B cell (primary cell): Measurements from ENCODE around the gene SNTB2. TPM values are rescaled to one million over a fixed set of nuclear protein-coding genes. Genes with fewer than 3 reads are reported as not detected.

Experiments used
- ATAC-seq: fragments of 200-7000 bp; cut with Tn5 transposase; one replicate; pipeline ENCODE4 v1.10.0; 2021; ENCODE audit warnings: low read depth, mild to moderate bottlenecking, moderate number of reproducible peaks, moderate library complexity
- CTCF ChIA-PET: fragments of 350-600 bp; sonication (Branson Sonifier 250); formaldehyde crosslinking; loops from one replicate; lab custom pipeline; 2021; ENCODE audit warnings: antibody characterized with exemption, inconsistent platforms; lab: Charles Lee
- POLR2A ChIA-PET: fragments of 350-600 bp; sonication (Branson Sonifier 250); formaldehyde crosslinking; loops from one replicate; lab custom pipeline; 2021; ENCODE audit warnings: antibody characterized with exemption; lab: Charles Lee
- DNase-seq: peaks from one replicate; pipeline ENCODE4 v3.0.0; 2013
- H2AFZ ChIP-seq: 2 replicates; pipeline ENCODE4 v1.6.1; 2012; ENCODE audit warnings: mild to moderate bottlenecking, low read depth, low read length; ENCODE audit not compliant: insufficient read depth, poor library complexity, severe bottlenecking
- H3K27ac ChIP-seq, 2 donors: 1 replicate in 1 of 2; 2 replicates in 1 of 2; pipeline ENCODE4 v1.5.1; 2012 to 2013; ENCODE audit warnings: low read length in 2 of 2, mild to moderate bottlenecking in 2 of 2, moderate library complexity in 1 of 2
- H3K27me3 ChIP-seq, 4 experiments: fragments of 200-600 bp in 1 of 4; sonication (generic) in 1 of 4; replicated peaks in 1 of 4; 1 replicate in 2 of 4; 2 replicates in 2 of 4; pipeline versions ENCODE4 v1.6.1 to v1.7.0; 2013 to 2016; ENCODE audit warnings: low read length in 3 of 4, mild to moderate bottlenecking in 2 of 4, mixed read lengths in 1 of 4, moderate library complexity in 1 of 4; ENCODE audit not compliant: insufficient read depth in 4 of 4, control insufficient read depth in 3 of 4; ENCODE audit errors: control extremely low read depth in 1 of 4
- H3K36me3 ChIP-seq, 2 experiments: replicated peaks in 1 of 2; 1 replicate in 1 of 2; 2 replicates in 1 of 2; pipeline versions ENCODE4 v1.6.1 to v1.7.1; 2013; ENCODE audit warnings: low read length in 1 of 2; ENCODE audit not compliant: insufficient read depth in 2 of 2, control insufficient read depth in 1 of 2; ENCODE audit errors: control extremely low read depth in 1 of 2, extremely low read depth in 1 of 2
- H3K4me1 ChIP-seq, 2 donors: fragments of 200-600 bp in 1 of 2; sonication (generic) in 1 of 2; 1 replicate in 1 of 2; 2 replicates in 1 of 2; pipeline versions ENCODE4 v1.5.1 to v1.6.1; 2013 to 2017; ENCODE audit warnings: low read length in 2 of 2; ENCODE audit not compliant: control insufficient read depth in 2 of 2, insufficient read depth in 2 of 2
- H3K4me2 ChIP-seq: replicated peaks from 2 replicates; pipeline ENCODE3; 2012; ENCODE audit warnings: mild to moderate bottlenecking, low read depth, low read length; ENCODE audit not compliant: poor library complexity, severe bottlenecking
- H3K4me3 ChIP-seq, 5 experiments: fragments of 200-600 bp in 1 of 5; sonication (generic) in 1 of 5; 1 replicate in 3 of 5; 2 replicates in 2 of 5; pipeline versions ENCODE4 v1.5.1 to v1.7.0; 2011 to 2016; ENCODE audit warnings: low read length in 4 of 5, mild to moderate bottlenecking in 4 of 5, low read depth in 2 of 5, control low read depth in 1 of 5, moderate library complexity in 1 of 5; ENCODE audit not compliant: insufficient read depth in 1 of 5; ENCODE audit errors: control extremely low read depth in 1 of 5, extremely low read depth in 1 of 5
- H3K79me2 ChIP-seq: fragments of 200-600 bp; sonication (generic); one replicate; pipeline ENCODE4 v1.6.0; 2016; ENCODE audit warnings: low read length; ENCODE audit not compliant: control insufficient read depth, insufficient read depth
- H3K9ac ChIP-seq: fragments of 200-600 bp; sonication (generic); 2 replicates; pipeline ENCODE4 v1.6.1; 2017; ENCODE audit warnings: mild to moderate bottlenecking, low read length, moderate library complexity
- H3K9me3 ChIP-seq, 3 donors: one replicate each; pipeline versions ENCODE4 v1.6.1 to v1.7.1; 2013; ENCODE audit warnings: low read length in 2 of 3; ENCODE audit not compliant: control insufficient read depth in 2 of 3, insufficient read depth in 1 of 3; ENCODE audit errors: control extremely low read depth in 1 of 3
- H4K20me1 ChIP-seq: 2 replicates; pipeline ENCODE4 v1.6.0; 2012; ENCODE audit warnings: mild to moderate bottlenecking, low read length; ENCODE audit not compliant: insufficient read depth, control insufficient read depth, poor library complexity, severe bottlenecking
- H3K27ac Mint-ChIP-seq: one replicate; pipeline ENCODE4 v1.8.0; 2021; ENCODE audit warnings: mixed read lengths
- H3K27me3 Mint-ChIP-seq: one replicate; pipeline ENCODE4 v1.8.0; 2021; ENCODE audit warnings: mixed read lengths
- H3K4me1 Mint-ChIP-seq: one replicate; pipeline ENCODE4 v1.8.0; 2021; ENCODE audit warnings: mixed read lengths
- H3K4me3 Mint-ChIP-seq: one replicate; pipeline ENCODE4 v1.8.0; 2021; ENCODE audit warnings: mixed read lengths
- H3K9me3 Mint-ChIP-seq: one replicate; pipeline ENCODE4 v1.8.0; 2022; ENCODE audit warnings: mixed read lengths; ENCODE audit not compliant: insufficient read depth
- CTCF ChIP-seq: fragments of 200-600 bp; IDR thresholded peaks from one replicate; pipeline ENCODE4 v1.8.0; 2022; ENCODE audit warnings: antibody characterized with exemption, mild to moderate bottlenecking
- EZH2 ChIP-seq: IDR thresholded peaks from 2 replicates; pipeline ENCODE4 v1.6.1; 2012; ENCODE audit warnings: borderline replicate concordance, low read depth, mild to moderate bottlenecking, moderate library complexity, low read length; ENCODE audit not compliant: insufficient read depth, poor library complexity, severe bottlenecking
- WGBS: methylation state at CpG from one replicate; pipeline ENCODE4 v1.1.5; 2013; ENCODE audit warnings: missing lambda C conversion rate; ENCODE audit not compliant: insufficient coverage; 5-methylcytosine and 5-hydroxymethylcytosine counted together
- intact Hi-C: fragments of 100-400 bp; cut with micrococcal nuclease; formaldehyde crosslinking; loops from one replicate; pipeline ENCODE4 v1.10.0; 2022
- polyA plus RNA-seq: library from polyadenylated mRNA; depleted of rRNA; stranded (reverse); fragments of >200 nt; gene quantifications from 2 replicates; pipeline ENCODE4 v1.2.3, GENCODE V29; 2012
- total RNA-seq, 2 donors: library from RNA; stranded (reverse); fragments of 120-200 nt in 1 of 2; gene quantifications; 1 replicate in 1 of 2; 2 replicates in 1 of 2; pipeline versions ENCODE4 v1.2.3 to v1.2.4, GENCODE V29; 2013 to 2022

SNTB2 gene
- total and polyA plus RNA-seq, 2 donors (not counting 1 experiment from before 2014, with no cell fraction given), result 3.8 to 16.2 TPM

GRCh38 chr16:69204172-69204571 lies 17.2 kb downstream of the SNTB2 start:
- CTCF ChIA-PET, result interaction anchor here (0.6 kb wide), 1 partner anchor 10 kb away, joined by 3 read pairs; no protein-coding TSS in a partner anchor
- Mint-ChIP-seq H3K9me3 (no peaks in the 10 kb centered on the region), H3K4me1 (peaks cover 12% of the 10 kb centered on the region), H3K4me3 (no peak overlapping the region), H3K27me3 (no peaks in the 10 kb centered on the region), H3K27ac (no peak overlapping the region)
- ATAC-seq (no peak), DNase-seq (no peak)
- POLR2A ChIA-PET, result no interaction called here
- peaks cover 4% of the 10 kb centered on the region for H3K79me2 ChIP-seq
- H4K20me1 ChIP-seq, result peaks cover 5% of the 10 kb centered on the region
- intact Hi-C loops, result no loop called here
- H3K36me3 ChIP-seq, result no peaks in the 10 kb centered on the region
- H3K4me2 ChIP-seq, result no peak overlapping the region
- no peak overlapping the region for H3K9ac ChIP-seq
- H3K9me3 ChIP-seq, result no peaks in the 10 kb centered on the region
- no peak for TF ChIP-seq EZH2
- no peak for TF ChIP-seq CTCF
- no peak overlapping the region for H2AFZ ChIP-seq
- no peaks in the 10 kb centered on the region for H3K27me3 ChIP-seq
- no peak overlapping the region for H3K4me3 ChIP-seq
- peaks cover 0 to 2% of the 10 kb centered on the region in 2 donors for H3K4me1 ChIP-seq
- no peak overlapping the region for H3K27ac ChIP-seq

GRCh38 chr16:69209735-69210134 lies 22.8 kb downstream of the SNTB2 start:
- no peak overlapping the region for H3K4me3 Mint-ChIP-seq
- no peaks in the 10 kb centered on the region for H3K79me2 ChIP-seq
- H3K27me3 Mint-ChIP-seq, result no peaks in the 10 kb centered on the region

More at GRCh38 chr16:69209735-69210134, 22.8 kb downstream of the SNTB2 start:
- ChIA-PET POLR2A (no interaction called here), CTCF (interaction anchor here (0.7 kb wide), 1 partner anchor 60 kb away, joined by 3 read pairs; no protein-coding TSS in a partner anchor)
- Histone ChIP-seq H3K9ac (no peak overlapping the region), H2AFZ (no peak overlapping the region), H3K9me3 (no peaks in the 10 kb centered on the region), H3K4me2 (no peak overlapping the region), H3K27me3 (no peaks in the 10 kb centered on the region), H3K27ac (no peak overlapping the region), H3K4me3 (no peak overlapping the region), H3K36me3 (peaks cover 0 to 1% of the 10 kb centered on the region in 2 experiments), H4K20me1 (no peaks in the 10 kb centered on the region), H3K4me1 (no peaks in the 10 kb centered on the region)
- Mint-ChIP-seq H3K27ac (no peak overlapping the region), H3K4me1 (peaks cover 4% of the 10 kb centered on the region), H3K9me3 (no peaks in the 10 kb centered on the region)
- no peak for ATAC-seq
- no CpG with 5 or more reads among the region's 4 CpGs for WGBS
- no peak for DNase-seq
- TF ChIP-seq EZH2 (no peak), CTCF (no peak)
- intact Hi-C loops, result no loop called here
